ENCODE results near the gene PRKAG2.

PRKAG2 gene

DNA sequence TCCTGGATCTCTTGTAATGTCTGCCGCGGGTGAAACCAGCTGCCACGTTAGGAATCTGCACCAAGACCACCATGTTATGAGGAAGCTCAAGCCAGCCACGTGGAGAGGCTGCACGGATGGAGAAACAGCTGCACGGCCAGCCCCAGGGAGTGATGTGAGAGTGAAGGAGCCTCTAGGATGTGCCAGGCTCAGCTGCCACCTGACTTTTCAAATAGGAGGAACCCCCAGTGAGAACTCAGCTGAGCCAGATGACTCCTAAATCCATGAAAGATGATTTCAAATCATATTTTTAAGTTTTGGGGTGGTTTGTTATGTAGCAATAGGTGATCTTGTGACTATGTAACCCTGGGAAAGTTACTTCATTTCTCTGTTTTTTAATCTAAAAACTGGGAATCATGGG, 71.7 kb downstream of the PRKAG2 start:
- DNase-seq (ENCODE audit: low read depth, low spot score): no peak
- Histone ChIP-seq H3K9ac (ENCODE audit: insufficient read length) (no peak overlapping the region), H3K9me3 (ENCODE audit: low read depth, low read length) (no peaks in the 10 kb centered on the region), H3K36me3 (ENCODE audit: insufficient read depth, low read length) (no peaks in the 10 kb centered on the region), H3K4me3 (no peak overlapping the region), H3K27ac (no peak overlapping the region)
- TF ChIP-seq EZH2 (IDR thresholded peaks at IDR 0.05) (no peak), POLR2AphosphoS5 (IDR thresholded peaks at IDR 0.05; ENCODE audit: borderline replicate concordance, low read depth, low read length) (no peak), FOXP2 (optimal IDR thresholded peaks at IDR 0.05; ENCODE audit: control extremely low read depth, extremely low read length, insufficient read depth) (no peak)

DNA sequence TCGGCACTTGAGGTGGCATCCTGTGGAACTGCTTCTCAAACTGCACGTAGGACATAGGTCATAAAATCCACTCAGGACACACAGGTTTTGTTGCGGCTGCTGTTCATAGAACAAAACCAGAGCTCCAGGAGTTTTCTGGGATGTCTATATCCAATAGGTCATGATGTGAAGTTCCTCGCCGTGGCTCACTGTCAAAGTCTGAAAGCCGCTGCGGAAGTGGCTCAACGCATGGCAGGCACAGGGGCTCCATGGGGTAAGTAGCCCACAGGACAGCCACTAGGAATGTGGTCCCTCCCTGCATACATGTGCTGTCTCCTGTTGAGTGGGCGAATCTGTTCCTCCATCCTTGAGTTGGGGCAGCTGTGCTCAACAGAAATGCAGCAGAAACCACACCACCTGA, 72.2 kb downstream of the PRKAG2 start:
- Histone ChIP-seq H3K36me3 (ENCODE audit: insufficient read depth, low read length) (no peaks in the 10 kb centered on the region), H3K4me3 (no peak overlapping the region), H3K27ac (no peak overlapping the region), H3K9ac (ENCODE audit: insufficient read length) (no peak overlapping the region), H3K9me3 (ENCODE audit: low read depth, low read length) (no peaks in the 10 kb centered on the region)
- TF ChIP-seq FOXP2 (optimal IDR thresholded peaks at IDR 0.05; ENCODE audit: control extremely low read depth, extremely low read length, insufficient read depth) (no peak), POLR2AphosphoS5 (IDR thresholded peaks at IDR 0.05; ENCODE audit: borderline replicate concordance, low read depth, low read length) (no peak), EZH2 (IDR thresholded peaks at IDR 0.05) (no peak)
- no peak for DNase-seq (ENCODE audit: low read depth, low spot score)

GRCh38 chr7:151803841-151804240, 73.1 kb downstream of the PRKAG2 start:
- TF ChIP-seq POLR2AphosphoS5 (IDR thresholded peaks at IDR 0.05; ENCODE audit: borderline replicate concordance, low read depth, low read length): no peak
- TF ChIP-seq EZH2 (IDR thresholded peaks at IDR 0.05): no peak
- TF ChIP-seq FOXP2 (optimal IDR thresholded peaks at IDR 0.05; ENCODE audit: control extremely low read depth, extremely low read length, insufficient read depth): no peak
- Histone ChIP-seq H3K4me3 (no peak overlapping the region), H3K36me3 (ENCODE audit: insufficient read depth, low read length) (no peaks in the 10 kb centered on the region), H3K9me3 (ENCODE audit: low read depth, low read length) (no peaks in the 10 kb centered on the region), H3K9ac (ENCODE audit: insufficient read length) (no peak overlapping the region), H3K27ac (no peak overlapping the region)
- DNase-seq (ENCODE audit: low read depth, low spot score): no peak

- H3K27ac ChIP-seq: no peak overlapping the region
- no peaks in the 10 kb centered on the region for H3K36me3 ChIP-seq (ENCODE audit: insufficient read depth, low read length)
- H3K9ac ChIP-seq (ENCODE audit: insufficient read length): no peak overlapping the region
- no peak overlapping the region for H3K4me3 ChIP-seq
- H3K9me3 ChIP-seq (ENCODE audit: low read depth, low read length): no peaks in the 10 kb centered on the region
- no peak for DNase-seq (ENCODE audit: low read depth, low spot score)
- no peak for TF ChIP-seq POLR2AphosphoS5 (IDR thresholded peaks at IDR 0.05; ENCODE audit: borderline replicate concordance, low read depth, low read length)
- TF ChIP-seq FOXP2 (optimal IDR thresholded peaks at IDR 0.05; ENCODE audit: control extremely low read depth, extremely low read length, insufficient read depth): no peak
Observed at GRCh38 chr7:151802469-151802846, 74.5 kb downstream of the PRKAG2 start.

- H3K27ac ChIP-seq: no peak overlapping the region
- DNase-seq (ENCODE audit: low read depth, low spot score): no peak
- no peaks in the 10 kb centered on the region for H3K36me3 ChIP-seq (ENCODE audit: insufficient read depth, low read length)
- TF ChIP-seq EZH2 (IDR thresholded peaks at IDR 0.05): no peak
- no peaks in the 10 kb centered on the region for H3K9me3 ChIP-seq (ENCODE audit: low read depth, low read length)
- no peak overlapping the region for H3K9ac ChIP-seq (ENCODE audit: insufficient read length)
- H3K4me3 ChIP-seq: no peak overlapping the region
Observed at GRCh38 chr7:151801782-151802468, 75.0 kb downstream of the PRKAG2 start.

- H3K9ac ChIP-seq (ENCODE audit: insufficient read length): no peak overlapping the region
- no peaks in the 10 kb centered on the region for H3K9me3 ChIP-seq (ENCODE audit: low read depth, low read length)
- DNase-seq (ENCODE audit: low read depth, low spot score): no peak
- H3K36me3 ChIP-seq (ENCODE audit: insufficient read depth, low read length): no peaks in the 10 kb centered on the region
- no peak overlapping the region for H3K4me3 ChIP-seq
- H3K27ac ChIP-seq: no peak overlapping the region
- TF ChIP-seq FOXP2 (optimal IDR thresholded peaks at IDR 0.05; ENCODE audit: control extremely low read depth, extremely low read length, insufficient read depth): no peak
- no peak for TF ChIP-seq EZH2 (IDR thresholded peaks at IDR 0.05)
- no peak for TF ChIP-seq POLR2AphosphoS5 (IDR thresholded peaks at IDR 0.05; ENCODE audit: borderline replicate concordance, low read depth, low read length)
Observed at GRCh38 chr7:151801291-151801690, 75.6 kb downstream of the PRKAG2 start.

DNA sequence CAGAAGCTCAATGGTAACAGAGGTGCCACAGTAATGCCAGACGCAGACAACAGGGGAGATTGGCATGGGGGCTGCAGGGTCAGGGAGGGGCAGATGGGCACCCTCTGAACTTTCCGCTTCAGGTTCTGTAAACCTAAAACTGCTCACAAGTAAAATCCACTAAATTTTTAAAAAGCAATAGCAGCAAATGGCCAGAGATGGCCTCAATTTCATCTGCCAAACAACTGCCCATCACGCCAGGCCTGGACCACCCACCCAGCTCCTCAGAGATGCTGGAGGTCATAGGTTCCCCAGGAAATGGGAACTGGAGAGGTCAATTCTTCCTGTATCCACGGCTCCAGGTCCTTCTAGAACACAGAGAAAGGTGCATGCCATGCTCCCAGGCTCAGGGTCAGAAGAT, 76.1 kb downstream of the PRKAG2 start:
- no peak for TF ChIP-seq FOXP2 (optimal IDR thresholded peaks at IDR 0.05; ENCODE audit: control extremely low read depth, extremely low read length, insufficient read depth)
- no peak overlapping the region for H3K27ac ChIP-seq
- H3K9me3 ChIP-seq (ENCODE audit: low read depth, low read length): no peaks in the 10 kb centered on the region
- no peak overlapping the region for H3K4me3 ChIP-seq
- H3K36me3 ChIP-seq (ENCODE audit: insufficient read depth, low read length): no peaks in the 10 kb centered on the region
- no peak for DNase-seq (ENCODE audit: low read depth, low spot score)
- no peak overlapping the region for H3K9ac ChIP-seq (ENCODE audit: insufficient read length)

DNA sequence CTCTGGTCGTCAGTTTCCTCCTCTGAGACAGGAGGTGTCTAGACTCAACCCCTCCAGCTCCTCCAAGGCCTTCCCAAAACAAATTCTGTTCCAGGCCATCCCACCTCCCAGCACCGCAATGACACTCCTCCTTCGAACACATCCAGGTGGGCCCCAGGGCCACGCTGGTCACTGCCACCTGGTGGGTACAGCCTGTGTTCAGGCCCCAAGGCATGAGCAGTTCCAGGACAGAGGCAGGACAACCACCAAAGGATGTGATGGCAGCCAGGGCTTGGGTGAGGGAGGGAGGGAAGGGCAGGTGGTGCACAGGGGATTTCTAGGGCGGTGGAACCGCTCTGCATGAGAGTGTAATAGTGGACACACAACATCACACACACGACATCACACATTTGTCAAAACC, 76.5 kb downstream of the PRKAG2 start:
- no peak overlapping the region for H3K9ac ChIP-seq (ENCODE audit: insufficient read length)
- no peak for DNase-seq (ENCODE audit: low read depth, low spot score)
- no peaks in the 10 kb centered on the region for H3K9me3 ChIP-seq (ENCODE audit: low read depth, low read length)
- TF ChIP-seq POLR2AphosphoS5 (IDR thresholded peaks at IDR 0.05; ENCODE audit: borderline replicate concordance, low read depth, low read length): no peak
- TF ChIP-seq FOXP2 (optimal IDR thresholded peaks at IDR 0.05; ENCODE audit: control extremely low read depth, extremely low read length, insufficient read depth): no peak
- TF ChIP-seq EZH2 (IDR thresholded peaks at IDR 0.05): no peak
- H3K36me3 ChIP-seq (ENCODE audit: insufficient read depth, low read length): no peaks in the 10 kb centered on the region
- no peak overlapping the region for H3K4me3 ChIP-seq
- H3K27ac ChIP-seq: no peak overlapping the region

DNA sequence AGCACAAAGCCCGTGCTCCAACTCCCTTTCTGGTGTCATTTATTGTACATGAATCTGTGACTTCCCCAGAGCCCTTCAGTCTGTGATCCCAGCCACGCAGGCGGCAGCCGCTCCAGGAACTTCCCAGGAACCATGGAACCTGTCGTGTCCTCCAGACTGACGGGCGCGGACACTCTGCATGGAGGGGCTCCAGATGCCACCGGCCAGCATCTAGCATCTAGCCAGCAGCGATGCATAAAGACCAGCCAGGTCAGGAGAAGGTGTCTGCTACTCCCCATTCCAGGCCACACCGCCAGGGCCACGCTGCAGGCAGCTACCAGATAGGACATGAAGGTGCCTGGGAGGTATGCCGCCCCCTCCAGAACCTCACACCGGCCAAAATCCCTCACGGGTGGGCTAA, 77.4 kb downstream of the PRKAG2 start:
- Histone ChIP-seq H3K36me3 (ENCODE audit: insufficient read depth, low read length) (no peaks in the 10 kb centered on the region), H3K27ac (no peak overlapping the region), H3K9ac (ENCODE audit: insufficient read length) (no peak overlapping the region), H3K9me3 (ENCODE audit: low read depth, low read length) (no peaks in the 10 kb centered on the region), H3K4me3 (no peak overlapping the region)
- no peak for DNase-seq (ENCODE audit: low read depth, low spot score)
- TF ChIP-seq POLR2AphosphoS5 (IDR thresholded peaks at IDR 0.05; ENCODE audit: borderline replicate concordance, low read depth, low read length): no peak
- TF ChIP-seq FOXP2 (optimal IDR thresholded peaks at IDR 0.05; ENCODE audit: control extremely low read depth, extremely low read length, insufficient read depth): no peak
- TF ChIP-seq EZH2 (IDR thresholded peaks at IDR 0.05): no peak

All from SK-N-MC (cell line).